DMS 273 (cell line): ENCODE measurements around the gene OR2F1.

Experiments
- DNase-seq: peaks from one replicate; lab custom pipeline; 2025; ENCODE audit not compliant: unreplicated experiment; lab: John Stamatoyannopoulos, UW

Gene OR2F1

DNA sequence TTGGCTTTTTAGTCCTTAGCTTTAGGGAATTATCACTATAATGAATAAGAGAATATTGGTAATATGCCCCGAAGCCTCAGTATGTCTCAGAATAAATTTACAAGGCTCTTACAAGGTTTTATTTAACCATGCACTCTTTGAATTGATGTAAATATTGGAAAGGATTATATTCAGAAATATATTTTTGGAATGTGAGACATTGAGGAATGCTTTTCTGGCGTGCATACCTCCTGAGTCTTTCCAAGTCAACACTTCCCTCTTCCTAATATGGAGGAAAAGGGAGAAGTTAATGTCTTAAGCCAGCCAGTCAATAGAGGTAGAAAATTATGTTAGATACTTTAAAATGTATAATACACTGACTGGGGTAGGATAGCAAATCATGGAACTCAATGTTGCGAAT is 1.2 kb upstream of the OR2F1 start:
- DNase-seq, result no peak

DNA sequence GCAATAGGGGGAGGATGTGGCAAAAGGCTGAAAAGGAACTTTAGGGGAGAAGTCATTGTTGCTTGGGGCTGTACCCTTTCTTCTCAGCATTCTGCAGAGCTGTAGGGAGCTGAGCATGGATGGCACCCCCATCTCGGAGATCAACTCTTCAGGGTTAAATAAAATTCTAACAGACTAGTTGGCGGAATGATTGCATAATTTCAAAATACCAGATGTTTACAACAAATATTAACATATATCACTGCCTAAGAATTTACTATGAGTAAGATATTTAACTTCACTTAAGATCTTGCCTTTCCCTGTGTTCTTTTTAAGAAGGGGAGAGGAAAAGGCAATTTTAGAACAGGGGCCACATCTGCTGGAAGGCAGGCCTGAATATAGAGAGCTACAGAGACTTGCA is 509 bp upstream of the OR2F1 start:
- no peak for DNase-seq

DNA sequence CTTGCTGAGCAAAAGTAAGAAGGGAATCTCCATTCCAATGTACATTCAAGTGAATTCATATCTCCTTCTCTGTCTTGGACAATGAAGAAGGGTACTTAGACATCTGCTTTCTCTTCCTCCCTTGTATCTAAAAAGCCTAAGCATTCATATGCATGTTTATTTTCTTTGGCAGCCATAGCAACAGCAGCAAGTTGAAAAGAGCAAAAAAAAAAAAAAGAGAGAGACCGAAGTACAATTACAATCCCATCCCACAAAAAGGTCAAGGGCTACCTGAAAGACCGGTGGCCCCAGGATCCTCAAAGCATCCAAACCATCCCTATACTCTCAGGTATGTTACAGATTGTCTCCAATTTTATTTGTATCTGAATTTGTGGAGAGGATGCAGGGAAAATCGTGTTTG is 4.1 kb downstream of the OR2F1 start:
- DNase-seq, result no peak

DNA sequence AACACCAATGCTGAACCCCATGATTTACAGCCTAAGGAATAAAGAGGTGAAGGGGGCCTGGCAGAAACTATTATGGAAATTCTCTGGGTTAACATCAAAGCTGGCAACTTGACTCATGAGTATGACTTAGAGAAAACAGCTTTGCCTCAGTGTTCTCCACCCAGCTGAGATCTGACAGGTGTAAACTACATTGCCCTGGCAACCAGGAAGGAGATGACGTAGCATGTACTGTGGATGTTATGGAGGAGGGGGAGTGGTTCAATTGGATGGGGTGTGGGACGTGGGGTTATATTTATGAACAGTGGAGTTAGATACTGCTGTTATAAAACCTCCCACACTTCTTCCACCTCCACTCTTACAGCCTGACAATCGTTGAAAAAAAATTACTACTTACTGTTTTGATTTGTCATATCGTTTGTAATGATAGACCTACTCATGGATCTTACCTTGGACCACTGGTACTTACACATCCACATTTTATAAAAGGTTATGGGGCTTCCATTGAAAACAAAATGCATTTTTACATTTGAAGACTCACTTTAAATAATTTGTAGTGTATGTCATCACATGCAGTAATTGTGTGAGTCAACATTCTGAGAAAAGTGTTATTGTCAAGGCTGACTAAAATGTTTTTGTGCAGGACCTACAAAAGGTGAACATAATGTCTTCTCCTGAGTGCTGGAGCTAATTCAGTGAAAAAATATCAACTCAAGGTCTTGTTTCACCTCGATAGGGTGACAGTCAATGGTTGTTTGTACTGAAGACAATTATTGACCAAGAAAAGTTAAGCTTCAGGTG is 6.4 kb downstream of the OR2F1 start:
- no peak for DNase-seq

DNA sequence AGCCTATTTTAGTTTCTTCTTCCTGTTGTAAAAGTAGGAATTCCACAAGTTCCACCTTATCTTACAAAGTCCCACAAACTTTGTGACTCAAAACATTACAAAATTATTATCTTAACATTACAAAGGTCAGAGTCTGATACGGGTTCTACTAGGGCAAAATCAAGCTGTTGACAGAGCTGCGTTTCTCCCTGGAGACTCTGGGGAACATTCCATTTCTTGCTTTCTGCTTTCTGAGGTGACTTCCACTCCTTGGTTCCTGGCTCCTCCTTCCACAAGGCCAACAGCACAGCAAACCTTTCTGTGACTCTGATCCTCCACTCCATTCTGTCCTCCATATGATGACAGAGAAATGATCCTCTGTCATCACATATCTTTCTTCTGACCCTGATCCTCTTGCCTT is 10.6 kb downstream of the OR2F1 start:
- no peak for DNase-seq

DNA sequence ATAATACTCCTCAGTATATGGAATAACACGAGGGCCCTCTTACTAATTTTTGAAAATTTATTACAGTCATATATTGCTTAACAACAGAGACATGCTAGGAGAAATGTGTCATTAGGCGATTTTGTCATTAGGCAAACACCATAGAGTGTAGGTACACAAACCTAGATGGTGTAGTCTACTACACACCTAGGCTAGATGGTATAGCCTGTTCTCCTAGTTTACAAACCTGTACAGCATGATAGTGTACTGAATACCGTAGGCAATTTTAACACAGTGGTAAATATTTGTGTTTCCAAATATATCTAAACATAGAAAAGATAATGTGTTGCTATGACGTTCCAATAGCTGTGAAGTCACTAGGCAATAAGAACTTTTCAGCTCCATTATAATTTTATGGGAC is 12.8 kb downstream of the OR2F1 start:
- DNase-seq, result no peak

DNA sequence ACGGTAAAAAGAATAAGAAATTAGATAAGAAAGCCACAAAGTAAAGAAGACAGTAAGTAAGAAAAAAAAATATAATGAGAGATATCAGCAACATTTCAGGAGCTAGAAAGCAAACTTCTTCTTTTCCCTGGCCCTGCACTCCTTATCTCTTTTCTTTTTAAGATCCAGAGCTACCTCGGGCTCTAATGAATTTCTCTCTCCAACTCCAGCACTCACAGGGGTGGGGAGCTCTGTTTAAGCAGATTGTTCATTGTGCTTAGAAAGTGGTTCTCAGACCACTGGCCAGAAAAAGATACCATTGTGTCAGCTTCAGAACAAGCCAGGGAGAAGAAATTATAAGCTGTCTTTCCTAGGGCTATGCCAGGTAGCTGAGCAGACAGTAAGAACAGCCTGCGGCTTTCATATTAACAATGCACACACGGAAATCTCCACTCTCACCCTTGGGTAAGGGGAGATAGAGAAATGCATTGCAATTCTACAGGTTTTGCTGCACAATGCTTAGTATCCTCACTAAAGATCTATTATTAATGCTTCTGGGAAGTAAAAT is 19.3 kb downstream of the OR2F1 start:
- DNase-seq, result no peak

DNA sequence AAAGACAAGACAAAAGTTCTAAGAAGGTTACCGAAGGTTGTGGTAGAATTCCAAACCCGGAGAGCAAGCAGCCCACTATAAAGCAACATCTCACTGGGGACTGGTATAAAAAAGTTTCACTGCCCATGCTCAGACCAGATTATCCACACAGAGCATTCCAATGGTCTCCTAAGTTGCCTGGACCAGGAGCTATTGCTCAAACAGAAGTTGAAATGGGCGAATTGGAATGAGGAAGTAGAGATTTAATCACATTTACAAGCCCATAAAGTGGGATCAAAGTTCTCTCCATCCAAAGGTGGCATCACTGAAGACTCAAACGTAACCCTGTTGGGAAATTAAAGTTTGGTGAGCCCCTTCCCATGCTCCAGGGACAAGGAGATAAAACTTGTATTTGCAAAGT is 19.8 kb downstream of the OR2F1 start:
- no peak for DNase-seq

DNA sequence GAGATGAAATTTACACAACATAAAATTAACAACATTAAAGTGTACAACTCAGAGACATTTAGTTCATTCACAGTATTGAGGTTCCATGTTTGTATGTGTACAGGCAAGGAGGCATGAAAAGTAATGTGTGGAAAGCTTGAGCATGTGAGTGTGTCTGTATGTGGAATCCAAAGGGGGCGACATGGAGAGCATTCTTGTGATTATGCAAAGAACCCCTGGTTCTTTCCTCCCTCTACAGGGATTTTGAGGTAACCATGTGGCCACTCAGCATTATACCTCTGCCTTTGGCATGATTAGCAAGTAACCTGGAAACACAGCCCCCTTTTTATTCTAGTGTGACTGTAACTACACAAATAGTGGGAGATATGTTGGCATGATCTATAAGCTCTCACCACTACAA is 21.0 kb downstream of the OR2F1 start:
- no peak for DNase-seq

DNA sequence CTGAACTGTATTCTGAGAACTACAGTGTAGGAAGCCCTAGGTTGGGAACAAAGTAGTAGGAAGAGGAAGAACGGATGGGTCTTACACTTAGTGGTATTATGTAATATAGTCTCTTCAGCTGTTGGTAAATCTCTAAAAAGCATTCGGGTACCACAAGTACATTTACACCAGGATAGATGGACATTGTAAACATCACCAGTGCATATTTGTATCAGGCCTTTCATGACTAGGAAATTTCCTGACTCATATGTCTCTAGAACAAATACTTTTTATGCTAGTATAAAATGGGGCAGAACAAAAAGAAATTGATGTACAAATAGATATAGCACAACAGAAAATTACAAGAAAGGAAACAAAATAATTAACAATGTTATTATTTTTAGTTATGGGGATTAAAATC is 23.9 kb downstream of the OR2F1 start:
- DNase-seq, result no peak

DNA sequence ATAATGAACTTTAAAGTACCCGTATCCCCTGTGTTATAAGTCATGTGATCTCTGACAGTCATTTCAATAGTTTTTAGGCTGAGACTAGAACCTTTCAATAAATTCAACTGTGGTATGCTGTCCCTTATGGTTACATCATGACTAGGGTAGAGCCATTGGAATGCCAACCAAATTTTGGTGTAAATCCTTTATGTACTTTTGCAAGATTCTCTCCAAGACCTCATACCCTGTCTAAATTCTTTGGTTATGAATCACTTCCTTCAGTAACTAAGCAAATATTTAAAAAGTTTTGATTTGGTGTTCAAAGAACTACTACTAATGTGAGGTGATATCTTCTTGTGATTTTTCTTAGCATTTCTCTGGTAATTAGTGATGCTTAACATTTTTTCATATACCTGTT is 24.7 kb downstream of the OR2F1 start:
- no peak for DNase-seq

DNA sequence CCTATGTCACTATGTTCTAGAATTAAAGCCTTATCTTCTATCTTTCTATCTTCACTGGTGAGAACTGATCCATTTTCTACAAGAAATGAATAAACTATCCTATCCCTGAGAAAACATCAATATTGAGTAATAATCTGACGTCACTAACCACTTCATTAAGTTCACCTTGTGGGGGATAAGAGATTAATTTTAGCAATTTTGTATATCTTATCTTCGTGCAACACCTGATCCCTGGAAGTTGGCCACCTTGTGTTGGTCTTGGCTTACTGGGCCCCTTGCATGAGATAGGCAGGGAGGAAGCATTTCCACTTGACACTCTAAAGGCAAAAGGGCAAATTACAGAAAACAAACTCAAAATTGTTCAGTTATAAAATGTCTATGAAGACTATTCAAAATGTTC is 25.4 kb downstream of the OR2F1 start:
- no peak for DNase-seq

DNA sequence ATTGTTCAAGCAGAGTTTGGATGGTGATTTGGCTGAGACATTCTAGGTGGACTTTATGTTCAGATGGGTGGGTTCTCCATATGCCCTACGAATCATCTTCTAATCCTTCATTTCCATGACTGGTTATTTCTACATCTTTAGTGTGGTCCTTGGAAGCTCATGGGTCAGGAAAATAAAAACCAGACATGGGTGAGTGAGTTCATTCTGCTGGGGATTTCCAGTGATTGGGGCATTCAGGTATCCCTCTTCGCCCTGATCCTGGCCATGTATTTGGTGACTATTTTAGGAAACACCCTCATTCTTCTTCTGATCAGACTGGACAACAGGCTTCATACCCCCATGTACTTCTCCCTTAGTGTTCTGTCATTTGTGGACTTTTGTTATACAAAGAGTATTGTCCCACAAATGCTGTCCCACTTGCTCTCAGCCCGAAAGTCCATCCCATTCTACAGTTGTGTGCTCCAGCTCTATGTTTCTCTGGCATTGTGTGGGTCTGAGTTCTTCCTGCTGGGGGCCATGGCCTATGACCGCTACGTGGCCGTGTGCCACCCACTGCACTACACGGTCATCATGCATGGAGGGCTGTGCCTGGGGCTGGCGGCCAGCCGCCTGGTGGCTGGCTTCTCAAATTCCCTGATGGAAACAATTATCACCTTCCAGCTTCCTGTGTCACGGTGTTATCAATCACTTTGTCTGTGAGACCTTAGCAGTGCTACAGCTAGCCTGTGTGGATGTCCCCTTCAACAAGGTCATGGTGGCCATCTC is 26.3 kb downstream of the OR2F1 start:
- no peak for DNase-seq

DNA sequence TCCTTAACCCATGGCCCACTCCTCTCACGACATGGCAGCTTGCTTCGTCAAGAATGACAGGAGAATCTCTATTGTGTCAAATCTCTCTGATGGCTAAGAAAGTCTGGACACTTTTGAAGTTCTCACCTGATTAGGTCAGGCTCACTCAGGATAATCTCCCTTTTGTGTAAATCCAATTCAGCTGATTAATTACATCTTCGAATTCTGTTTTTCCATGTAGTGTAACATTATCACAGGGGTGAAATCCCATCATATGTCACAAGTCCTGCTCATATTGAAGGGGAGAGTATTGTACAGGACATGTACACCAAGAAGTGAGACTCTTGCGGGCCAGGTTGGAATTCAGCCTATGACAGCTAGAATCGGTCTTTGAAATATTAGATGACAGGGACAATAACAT is 29.3 kb downstream of the OR2F1 start:
- no peak for DNase-seq

DNA sequence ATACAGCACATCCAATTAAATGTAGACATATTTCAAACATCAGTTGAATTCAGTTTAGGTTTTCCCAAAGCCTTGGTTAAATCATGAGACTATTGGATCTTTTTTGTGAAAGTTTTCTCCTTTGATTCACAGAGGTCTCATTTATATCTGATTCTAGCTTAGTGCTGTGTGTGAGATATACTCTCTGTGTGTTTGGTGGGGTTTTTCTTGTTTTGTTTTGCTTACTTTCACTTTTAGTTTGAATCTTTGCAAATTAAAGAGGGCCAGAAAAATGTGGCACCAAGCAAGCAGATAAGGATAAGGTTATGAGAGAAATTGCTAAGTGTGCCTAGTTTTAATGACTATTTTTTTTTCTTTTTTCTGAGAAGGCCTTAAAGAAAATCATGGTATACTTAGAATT is 32.9 kb downstream of the OR2F1 start:
- DNase-seq, result no peak

DNA sequence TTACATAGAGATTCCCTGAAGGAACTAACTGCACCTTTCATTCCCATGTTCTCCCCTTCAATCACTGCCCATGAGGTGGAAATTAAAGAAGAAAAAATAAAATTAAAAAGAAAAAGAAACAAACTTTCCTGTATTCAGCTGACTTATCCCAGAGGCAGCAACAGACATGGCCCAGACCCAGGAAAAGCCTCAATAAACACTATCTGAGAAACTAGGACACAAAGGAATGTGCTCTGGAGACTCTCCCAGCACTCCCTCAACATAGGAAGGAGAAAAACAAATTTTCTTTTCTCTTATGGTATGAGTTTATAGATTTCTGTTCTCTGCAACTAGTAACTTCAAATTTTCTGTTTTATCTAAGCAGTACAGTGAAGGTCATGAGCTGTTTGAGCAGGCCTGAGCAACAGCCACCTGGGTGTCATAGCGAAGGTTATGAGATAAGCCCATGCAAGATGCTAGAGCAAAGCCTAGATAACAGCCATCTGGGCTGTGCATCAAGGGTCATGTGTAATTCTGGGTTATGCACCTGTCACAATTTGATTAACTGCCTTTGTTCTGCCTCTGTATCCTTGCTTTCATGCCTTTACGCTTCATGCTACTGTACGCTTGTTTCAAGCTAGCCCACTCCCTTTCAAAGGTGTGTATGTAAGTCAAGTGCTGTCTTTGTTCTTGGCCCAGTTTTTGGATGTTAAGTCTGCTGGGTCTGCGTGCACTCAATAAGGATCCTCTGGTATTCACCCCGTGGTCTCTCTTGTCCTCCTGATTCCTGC is 34.5 kb downstream of the OR2F1 start:
- DNase-seq, result no peak

DNA sequence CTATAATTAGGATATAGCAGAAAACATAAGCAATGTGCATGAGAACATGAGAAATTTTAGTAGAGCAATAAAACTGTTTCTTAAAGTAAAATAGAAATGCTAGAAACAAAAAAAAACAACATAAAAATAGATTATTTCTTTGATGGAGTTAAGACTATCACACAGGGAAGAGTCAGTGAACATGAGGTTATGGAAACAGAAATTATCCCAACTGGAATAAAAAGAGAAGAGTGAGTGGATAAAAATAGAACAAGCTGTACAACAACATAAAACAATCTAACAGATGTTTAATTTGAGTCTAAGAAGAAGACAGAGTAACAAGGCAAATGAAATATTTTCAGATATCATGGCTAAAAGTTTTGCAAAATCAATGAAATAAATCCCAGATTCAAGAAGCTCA is 38.0 kb downstream of the OR2F1 start:
- no peak for DNase-seq

DNA sequence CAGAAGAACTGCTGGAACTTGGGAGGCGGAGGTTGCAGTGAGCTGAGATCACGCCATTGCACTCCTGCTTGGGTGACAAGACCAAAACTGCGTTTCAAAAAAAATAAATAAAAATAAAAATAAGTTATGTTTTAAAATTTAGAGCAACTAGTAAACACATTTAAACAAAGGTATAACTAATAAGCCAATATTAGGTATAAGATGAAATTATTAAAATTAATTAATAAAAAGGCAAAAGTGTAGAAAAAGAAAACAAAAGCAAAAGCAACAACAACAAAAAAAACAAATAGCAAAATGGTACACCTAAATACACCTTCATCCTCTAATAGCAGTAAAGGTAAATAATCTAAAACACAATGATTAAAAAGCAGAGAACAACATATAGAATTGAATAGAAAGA is 39.3 kb downstream of the OR2F1 start:
- DNase-seq, result no peak

DNA sequence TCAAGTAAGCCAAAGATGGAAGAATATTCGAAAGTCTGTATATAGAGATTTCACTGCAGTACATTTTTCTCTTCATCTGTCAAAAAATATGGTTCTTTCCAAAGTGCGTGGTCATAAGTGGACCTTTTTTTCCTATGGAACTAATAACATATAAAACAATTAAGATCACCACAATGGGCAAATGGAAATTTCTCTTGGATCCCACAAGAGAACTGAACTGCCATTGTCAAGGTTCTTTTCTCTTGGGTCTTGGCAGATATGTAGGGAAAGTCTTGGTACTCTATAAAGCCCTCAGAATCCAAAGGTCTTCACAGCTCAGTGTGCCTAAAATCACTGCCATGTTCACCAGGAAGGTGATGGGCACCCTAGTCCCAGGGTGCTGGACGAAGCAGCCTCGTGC is 45.4 kb downstream of the OR2F1 start, which contains the start of gene OR6B1:
Gene OR6B1, plus strand, starts transcription at position 301 of the 400 bp plus-strand sequence. CDS start 3,677 bp downstream, outside the sequence.
- no peak for DNase-seq

DNA sequence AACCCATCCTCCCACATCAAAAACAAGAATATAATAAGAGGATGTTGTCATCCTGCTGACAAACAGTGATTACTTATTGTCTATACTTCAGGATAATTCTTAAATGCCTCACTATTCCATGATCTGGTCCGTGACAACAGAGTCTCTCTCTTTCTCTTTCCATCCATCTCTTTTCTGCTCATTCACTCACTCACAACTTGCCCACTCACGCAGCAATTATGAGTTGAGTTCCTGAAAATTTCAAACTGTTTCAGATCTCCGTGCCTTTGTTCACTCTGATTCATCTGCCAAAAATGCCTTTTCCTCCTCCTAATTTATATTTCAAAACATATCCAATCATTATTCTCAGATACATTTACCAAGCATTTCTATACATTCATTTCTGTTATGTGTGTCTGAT is 46.9 kb downstream of the OR2F1 start:
- DNase-seq, result no peak

DNA sequence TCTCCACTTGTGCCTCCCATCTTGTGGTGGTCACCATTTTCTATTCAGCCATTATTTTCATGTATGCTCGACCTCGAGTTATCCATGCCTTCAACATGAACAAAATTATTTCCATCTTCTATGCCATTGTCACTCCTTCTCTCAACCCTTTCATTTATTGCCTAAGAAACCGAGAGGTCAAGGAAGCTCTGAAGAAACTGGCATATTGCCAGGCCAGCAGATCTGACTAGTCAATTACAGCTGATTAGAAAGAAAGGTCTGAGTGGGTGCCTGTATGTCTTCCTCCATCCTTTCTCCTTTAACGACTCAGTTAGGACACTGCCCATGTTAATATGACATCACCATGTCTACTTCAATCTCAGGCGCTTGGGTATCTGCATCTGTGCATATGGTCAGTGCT is 50.1 kb downstream of the OR2F1 start:
- no peak for DNase-seq
